GM23338 (cell line): Measurements from ENCODE around the gene MIOS. TPM values are rescaled to one million over a fixed set of nuclear protein-coding genes. Genes with fewer than 3 reads are reported as not detected.

Experiments
- ATAC-seq: fragments of 200-7000 bp; cut with Tn5 transposase; 3 replicates; pipeline ENCODE4 v1.9.1; 2020
- DNase-seq: peaks from one replicate; pipeline ENCODE4 v3.0.0-alpha.2; 2015; ENCODE audit warnings: low spot score
- H2AFZ ChIP-seq: fragments of 200-600 bp; sonication (generic); 2 replicates; pipeline ENCODE4 v1.8.0; 2016; ENCODE audit warnings: antibody characterized with exemption, mild to moderate bottlenecking, moderate library complexity
- H3F3A ChIP-seq: fragments of 200-600 bp; sonication (generic); replicated peaks from 2 replicates; pipeline ENCODE4 v1.8.0; 2017; ENCODE audit warnings: antibody characterized with exemption, mixed run types, low read depth
- H3K27ac ChIP-seq: fragments of 200-600 bp; sonication (generic); 2 replicates; pipeline ENCODE4 v1.6.1; 2016; ENCODE audit warnings: low read depth
- H3K27me3 ChIP-seq: fragments of 200-600 bp; sonication (generic); 2 replicates; pipeline ENCODE4 v1.8.0; 2016; ENCODE audit warnings: mild to moderate bottlenecking, mixed run types, moderate library complexity; ENCODE audit not compliant: insufficient read depth
- H3K36me3 ChIP-seq: fragments of 200-600 bp; sonication (generic); 2 replicates; pipeline ENCODE4 v1.8.0; 2016; ENCODE audit warnings: mild to moderate bottlenecking; ENCODE audit not compliant: insufficient read depth
- H3K4me1 ChIP-seq: fragments of 200-600 bp; sonication (generic); 2 replicates; pipeline ENCODE4 v1.8.0; 2016; ENCODE audit warnings: mild to moderate bottlenecking, moderate library complexity; ENCODE audit not compliant: insufficient read depth
- H3K4me2 ChIP-seq: fragments of 200-600 bp; sonication (generic); 2 replicates; pipeline ENCODE4 v1.7.1; 2017; ENCODE audit warnings: mixed run types
- H3K4me3 ChIP-seq: fragments of 200-600 bp; sonication (generic); 2 replicates; pipeline ENCODE4 v1.6.1; 2016; ENCODE audit warnings: mixed run types
- H3K79me2 ChIP-seq: fragments of 200-600 bp; sonication (generic); replicated peaks from 2 replicates; pipeline ENCODE4 v1.8.0; 2017; ENCODE audit warnings: mild to moderate bottlenecking; ENCODE audit not compliant: insufficient read depth
- H3K9me2 ChIP-seq: fragments of 200-600 bp; sonication (generic); 2 replicates; pipeline ENCODE4 v1.8.0; 2017; ENCODE audit not compliant: insufficient read depth
- H4K20me1 ChIP-seq: fragments of 200-600 bp; sonication (generic); replicated peaks from 2 replicates; pipeline ENCODE4 v1.8.0; 2017; ENCODE audit warnings: mild to moderate bottlenecking; ENCODE audit not compliant: insufficient read depth
- H3K27ac Mint-ChIP-seq: 2 replicates; pipeline ENCODE4 v1.8.0; 2020; ENCODE audit warnings: inconsistent platforms, mild to moderate bottlenecking, moderate library complexity, mixed read lengths
- H3K27me3 Mint-ChIP-seq: 3 replicates; pipeline ENCODE4 v1.8.0; 2022; ENCODE audit warnings: low read depth, mild to moderate bottlenecking, moderate library complexity, mixed read lengths, inconsistent platforms; ENCODE audit not compliant: insufficient read depth, poor library complexity
- H3K36me3 Mint-ChIP-seq: 3 replicates; pipeline ENCODE4 v1.8.0; 2021; ENCODE audit warnings: low read depth, mild to moderate bottlenecking, inconsistent platforms, moderate library complexity, mixed read lengths
- H3K4me1 Mint-ChIP-seq: 3 replicates; pipeline ENCODE4 v1.8.0; 2020; ENCODE audit warnings: mild to moderate bottlenecking, inconsistent platforms, mixed read lengths
- H3K4me3 Mint-ChIP-seq: 3 replicates; pipeline ENCODE4 v1.8.0; 2021; ENCODE audit warnings: moderate library complexity, mild to moderate bottlenecking, inconsistent platforms, mixed read lengths
- H3K9me3 Mint-ChIP-seq: 3 replicates; pipeline ENCODE4 v1.8.0; 2020; ENCODE audit warnings: moderate library complexity, mild to moderate bottlenecking, inconsistent platforms, mixed read lengths
- CREB1 ChIP-seq: fragments of 250-450 bp; sonication (Bioruptor Pico); IDR thresholded peaks from 2 replicates; pipeline ENCODE4 v1.5.0; 2020; ENCODE audit warnings: low read depth, mild to moderate bottlenecking, moderate library complexity
- EZH2 ChIP-seq: fragments of 200-600 bp; sonication (generic); IDR thresholded peaks from one replicate; pipeline ENCODE4 v1.8.0; 2017; ENCODE audit warnings: antibody characterized with exemption, mild to moderate bottlenecking, low read depth; ENCODE audit not compliant: unreplicated experiment
- EZH2phosphoT487 ChIP-seq: fragments of 200-600 bp; sonication (generic); IDR thresholded peaks from one replicate; pipeline ENCODE4 v1.8.1; 2018; ENCODE audit warnings: antibody characterized with exemption; ENCODE audit not compliant: unreplicated experiment
- JUNB ChIP-seq: IDR thresholded peaks from one replicate; pipeline ENCODE4 v1.6.1; 2016; ENCODE audit warnings: antibody characterized with exemption; ENCODE audit not compliant: unreplicated experiment
- NANOG ChIP-seq: IDR thresholded peaks from 2 replicates; pipeline ENCODE4 v1.6.1; 2016; ENCODE audit warnings: antibody characterized with exemption, borderline replicate concordance
- POLR2AphosphoS5 ChIP-seq: IDR thresholded peaks from 2 replicates; pipeline ENCODE4 v1.6.1; 2016; ENCODE audit warnings: antibody characterized with exemption, low read depth
- REST ChIP-seq: IDR thresholded peaks from one replicate; pipeline ENCODE4 v1.6.1; 2018; ENCODE audit warnings: antibody characterized with exemption; ENCODE audit not compliant: unreplicated experiment
- STAT1 ChIP-seq: IDR thresholded peaks from one replicate; pipeline ENCODE4 v1.6.1; 2016; ENCODE audit warnings: antibody characterized with exemption; ENCODE audit not compliant: unreplicated experiment
- ZNF114 ChIP-seq: fragments of 250-450 bp; sonication (Bioruptor Pico); IDR thresholded peaks from 2 replicates; pipeline ENCODE4 v1.5.0; 2020; ENCODE audit warnings: mild to moderate bottlenecking, moderate library complexity
- ZNF331 ChIP-seq: fragments of 250-450 bp; sonication (Bioruptor Pico); IDR thresholded peaks from 2 replicates; pipeline ENCODE4 v1.5.0; 2020; ENCODE audit warnings: low read depth, mild to moderate bottlenecking, moderate library complexity
- polyA plus RNA-seq: library from polyadenylated mRNA; unstranded; fragments of >200 nt; fragmentation: Nextera tagmentation; extraction: Ambion mirVana; gene quantifications from 2 replicates; pipeline ENCODE4 v1.2.1, GENCODE V29; 2016
- total RNA-seq: library from RNA; depleted of rRNA; stranded (reverse); fragments of >200 nt; shearing (Covaris generic); gene quantifications from 2 replicates; pipeline ENCODE4 v1.2.3, GENCODE V29; 2014
- TF ChIP-seq, protein P1 (sequence below): fragments of 250-450 bp; sonication (Bioruptor Pico); IDR thresholded peaks from 2 replicates; pipeline ENCODE4 v1.5.0; 2020; ENCODE audit warnings: mild to moderate bottlenecking, moderate library complexity
- TF ChIP-seq, protein P2 (sequence below): IDR thresholded peaks from 2 replicates; pipeline ENCODE4 v1.6.1; 2016; ENCODE audit warnings: antibody characterized with exemption

Gene MIOS
- total and polyA plus RNA-seq, 2 experiments from 2014 or later: 13.1 to 85.7 TPM

GRCh38 chr7:7570584-7570983, 3.9 kb downstream of the MIOS start:
- Histone ChIP-seq H2AFZ (no peak overlapping the region), H3K4me1 (peaks cover 22% of the 10 kb centered on the region), H3K4me2 (no peak overlapping the region), H3K79me2 (peaks cover 63% of the 10 kb centered on the region), H3K9me2 (peaks cover 3% of the 10 kb centered on the region; the same call in 1 of the 2 replicates), H3K27ac (no peak overlapping the region), H4K20me1 (peaks cover 17% of the 10 kb centered on the region), H3F3A (peaks cover 4% of the 10 kb centered on the region; the same call in 1 of the 2 replicates), H3K27me3 (no peaks in the 10 kb centered on the region), H3K4me3 (no peak overlapping the region), H3K36me3 (peaks cover 5% of the 10 kb centered on the region; the same call in 1 of the 2 replicates)
- Mint-ChIP-seq H3K9me3 (peaks cover 15% of the 10 kb centered on the region), H3K27ac (no peak overlapping the region), H3K4me1 (peaks cover 18% of the 10 kb centered on the region; the same call in 2 of the 3 replicates), H3K36me3 (peaks cover 31% of the 10 kb centered on the region), H3K4me3 (no peak overlapping the region), H3K27me3 (no peaks in the 10 kb centered on the region)
- TF ChIP-seq NANOG (no peak), ZNF114 (CRISPR knock-in tag) (no peak), ZNF331 (CRISPR knock-in tag) (no peak)
- no peak for DNase-seq
- no peak for ATAC-seq

GRCh38 chr7:7573701-7574100, 7.0 kb downstream of the MIOS start:
- no peak overlapping the region for H3K4me3 Mint-ChIP-seq
- peaks cover 9% of the 10 kb centered on the region; the same call in 2 of the 3 replicates for H3K4me1 Mint-ChIP-seq
- ATAC-seq: no peak
- H3K9me3 Mint-ChIP-seq: peaks cover 15% of the 10 kb centered on the region
- H3K79me2 ChIP-seq: peaks cover 49% of the 10 kb centered on the region
- H3F3A ChIP-seq: no peaks in the 10 kb centered on the region
- H3K36me3 ChIP-seq: peaks cover 5% of the 10 kb centered on the region; the same call in 1 of the 2 replicates
- peaks cover 17% of the 10 kb centered on the region for H4K20me1 ChIP-seq
- H3K27me3 Mint-ChIP-seq: no peaks in the 10 kb centered on the region
- DNase-seq: no peak
- H3K4me3 ChIP-seq: no peak overlapping the region
- no peak overlapping the region for H3K4me2 ChIP-seq
- no peak overlapping the region for H3K27ac ChIP-seq
- peaks cover 29% of the 10 kb centered on the region for H3K36me3 Mint-ChIP-seq
- no peaks in the 10 kb centered on the region for H3K27me3 ChIP-seq
- H3K4me1 ChIP-seq: peaks cover 6% of the 10 kb centered on the region; the same call in 1 of the 2 replicates
- H2AFZ ChIP-seq: no peak overlapping the region
- H3K9me2 ChIP-seq: no peaks in the 10 kb centered on the region
- no peak overlapping the region for H3K27ac Mint-ChIP-seq
- TF ChIP-seq ZNF331 (CRISPR knock-in tag): no peak
- TF ChIP-seq POLR2AphosphoS5: no peak
- no peak for TF ChIP-seq EZH2
- TF ChIP-seq EZH2phosphoT487: no peak
- no peak for TF ChIP-seq JUNB
- TF ChIP-seq CREB1 (CRISPR knock-in tag): no peak
- TF ChIP-seq STAT1: no peak
- no peak for TF ChIP-seq ZNF114 (CRISPR knock-in tag)
- no peak for TF ChIP-seq REST
- TF ChIP-seq, protein P1, sequence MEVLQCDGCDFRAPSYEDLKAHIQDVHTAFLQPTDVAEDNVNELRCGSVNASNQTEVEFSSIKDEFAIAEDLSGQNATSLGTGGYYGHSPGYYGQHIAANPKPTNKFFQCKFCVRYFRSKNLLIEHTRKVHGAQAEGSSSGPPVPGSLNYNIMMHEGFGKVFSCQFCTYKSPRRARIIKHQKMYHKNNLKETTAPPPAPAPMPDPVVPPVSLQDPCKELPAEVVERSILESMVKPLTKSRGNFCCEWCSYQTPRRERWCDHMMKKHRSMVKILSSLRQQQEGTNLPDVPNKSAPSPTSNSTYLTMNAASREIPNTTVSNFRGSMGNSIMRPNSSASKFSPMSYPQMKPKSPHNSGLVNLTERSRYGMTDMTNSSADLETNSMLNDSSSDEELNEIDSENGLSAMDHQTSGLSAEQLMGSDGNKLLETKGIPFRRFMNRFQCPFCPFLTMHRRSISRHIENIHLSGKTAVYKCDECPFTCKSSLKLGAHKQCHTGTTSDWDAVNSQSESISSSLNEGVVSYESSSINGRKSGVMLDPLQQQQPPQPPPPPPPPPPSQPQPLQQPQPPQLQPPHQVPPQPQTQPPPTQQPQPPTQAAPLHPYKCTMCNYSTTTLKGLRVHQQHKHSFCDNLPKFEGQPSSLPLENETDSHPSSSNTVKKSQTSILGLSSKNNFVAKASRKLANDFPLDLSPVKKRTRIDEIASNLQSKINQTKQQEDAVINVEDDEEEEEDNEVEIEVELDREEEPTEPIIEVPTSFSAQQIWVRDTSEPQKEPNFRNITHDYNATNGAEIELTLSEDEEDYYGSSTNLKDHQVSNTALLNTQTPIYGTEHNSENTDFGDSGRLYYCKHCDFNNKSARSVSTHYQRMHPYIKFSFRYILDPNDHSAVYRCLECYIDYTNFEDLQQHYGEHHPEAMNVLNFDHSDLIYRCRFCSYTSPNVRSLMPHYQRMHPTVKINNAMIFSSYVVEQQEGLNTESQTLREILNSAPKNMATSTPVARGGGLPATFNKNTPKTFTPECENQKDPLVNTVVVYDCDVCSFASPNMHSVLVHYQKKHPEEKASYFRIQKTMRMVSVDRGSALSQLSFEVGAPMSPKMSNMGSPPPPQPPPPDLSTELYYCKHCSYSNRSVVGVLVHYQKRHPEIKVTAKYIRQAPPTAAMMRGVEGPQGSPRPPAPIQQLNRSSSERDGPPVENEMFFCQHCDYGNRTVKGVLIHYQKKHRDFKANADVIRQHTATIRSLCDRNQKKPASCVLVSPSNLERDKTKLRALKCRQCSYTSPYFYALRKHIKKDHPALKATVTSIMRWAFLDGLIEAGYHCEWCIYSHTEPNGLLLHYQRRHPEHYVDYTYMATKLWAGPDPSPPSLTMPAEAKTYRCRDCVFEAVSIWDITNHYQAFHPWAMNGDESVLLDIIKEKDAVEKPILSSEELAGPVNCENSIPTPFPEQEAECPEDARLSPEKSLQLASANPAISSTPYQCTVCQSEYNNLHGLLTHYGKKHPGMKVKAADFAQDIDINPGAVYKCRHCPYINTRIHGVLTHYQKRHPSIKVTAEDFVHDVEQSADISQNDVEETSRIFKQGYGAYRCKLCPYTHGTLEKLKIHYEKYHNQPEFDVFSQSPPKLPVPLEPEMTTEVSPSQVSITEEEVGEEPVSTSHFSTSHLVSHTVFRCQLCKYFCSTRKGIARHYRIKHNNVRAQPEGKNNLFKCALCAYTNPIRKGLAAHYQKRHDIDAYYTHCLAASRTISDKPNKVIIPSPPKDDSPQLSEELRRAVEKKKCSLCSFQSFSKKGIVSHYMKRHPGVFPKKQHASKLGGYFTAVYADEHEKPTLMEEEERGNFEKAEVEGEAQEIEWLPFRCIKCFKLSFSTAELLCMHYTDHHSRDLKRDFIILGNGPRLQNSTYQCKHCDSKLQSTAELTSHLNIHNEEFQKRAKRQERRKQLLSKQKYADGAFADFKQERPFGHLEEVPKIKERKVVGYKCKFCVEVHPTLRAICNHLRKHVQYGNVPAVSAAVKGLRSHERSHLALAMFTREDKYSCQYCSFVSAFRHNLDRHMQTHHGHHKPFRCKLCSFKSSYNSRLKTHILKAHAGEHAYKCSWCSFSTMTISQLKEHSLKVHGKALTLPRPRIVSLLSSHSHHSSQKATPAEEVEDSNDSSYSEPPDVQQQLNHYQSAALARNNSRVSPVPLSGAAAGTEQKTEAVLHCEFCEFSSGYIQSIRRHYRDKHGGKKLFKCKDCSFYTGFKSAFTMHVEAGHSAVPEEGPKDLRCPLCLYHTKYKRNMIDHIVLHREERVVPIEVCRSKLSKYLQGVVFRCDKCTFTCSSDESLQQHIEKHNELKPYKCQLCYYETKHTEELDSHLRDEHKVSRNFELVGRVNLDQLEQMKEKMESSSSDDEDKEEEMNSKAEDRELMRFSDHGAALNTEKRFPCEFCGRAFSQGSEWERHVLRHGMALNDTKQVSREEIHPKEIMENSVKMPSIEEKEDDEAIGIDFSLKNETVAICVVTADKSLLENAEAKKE (CRISPR knock-in tag): no peak
- TF ChIP-seq, protein P2, sequence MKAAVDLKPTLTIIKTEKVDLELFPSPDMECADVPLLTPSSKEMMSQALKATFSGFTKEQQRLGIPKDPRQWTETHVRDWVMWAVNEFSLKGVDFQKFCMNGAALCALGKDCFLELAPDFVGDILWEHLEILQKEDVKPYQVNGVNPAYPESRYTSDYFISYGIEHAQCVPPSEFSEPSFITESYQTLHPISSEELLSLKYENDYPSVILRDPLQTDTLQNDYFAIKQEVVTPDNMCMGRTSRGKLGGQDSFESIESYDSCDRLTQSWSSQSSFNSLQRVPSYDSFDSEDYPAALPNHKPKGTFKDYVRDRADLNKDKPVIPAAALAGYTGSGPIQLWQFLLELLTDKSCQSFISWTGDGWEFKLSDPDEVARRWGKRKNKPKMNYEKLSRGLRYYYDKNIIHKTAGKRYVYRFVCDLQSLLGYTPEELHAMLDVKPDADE: no peak
